Measurements from ENCODE around the gene GBP7. TPM values are rescaled to one million over a fixed set of nuclear protein-coding genes. Genes with fewer than 3 reads are reported as not detected.
"Not testable (repeated sequence)": the region's sequence is repeated elsewhere in the genome, so short reads cannot be mapped to it uniquely, and the experiment has no call there.

Gene GBP7
- polyA plus RNA-seq: under 1 TPM in 1 of 4 donors, not detected in 3; 0.09 TPM
- long read RNA-seq, donor 1: 0 reads
- long read RNA-seq, donor 2: 0 reads
- long read RNA-seq, donor 3: 0 reads
- long read RNA-seq, donor 4: 0 reads
- long read RNA-seq, donor 5: 0 reads
- long read RNA-seq, donor 6: 0 reads
- long read RNA-seq, donor 7: 0 reads
- long read RNA-seq, donor 8: 0 reads
- long read RNA-seq, donor 9: 0 reads
- long read RNA-seq, donor 10: 0 reads

- Histone ChIP-seq H3K36me3 (ENCODE audit: control insufficient read depth in 3 of 3, insufficient read depth in 2 of 3, low read depth in 1 of 3, low read length in 3 of 3) (no peaks in the 10 kb centered on the region), H3K4me1 (ENCODE audit: control insufficient read depth in 3 of 3, insufficient read depth in 2 of 3, low read depth in 1 of 3, low read length in 2 of 3) (no peaks in the 10 kb centered on the region), H3K4me3 (ENCODE audit: low read depth in 1 of 3, low read length in 3 of 3) (no peak within 1 kb of the TSS), H3K9me3 (ENCODE audit: control insufficient read depth in 2 of 2, insufficient read depth in 1 of 2, low read depth in 1 of 2, low read length in 1 of 2) (no peaks in the 10 kb centered on the region), H3K27ac (ENCODE audit: low read depth in 1 of 3, low read length in 2 of 3) (no peak within 1 kb of the TSS), H3K27me3 (ENCODE audit: control insufficient read depth in 3 of 3, insufficient read depth in 3 of 3, low read length in 3 of 3) (no peaks in the 10 kb centered on the region)
- no peak for FAIRE-seq
- DNase-seq: peak in 1 of 2 donors; percentile 24
These were observed at the start of gene GBP7 for GRCh38 chr1:89175601-89176256. GBP7 (minus strand) TSS chr1:89176003; CDS start chr1:89171935, 4,068 bp downstream.

- Histone ChIP-seq H3K36me3 (ENCODE audit: control insufficient read depth in 3 of 3, insufficient read depth in 2 of 3, low read depth in 1 of 3, low read length in 3 of 3) (no peaks in the 10 kb centered on the region), H3K4me1 (ENCODE audit: control insufficient read depth in 3 of 3, insufficient read depth in 2 of 3, low read depth in 1 of 3, low read length in 2 of 3) (no peaks in the 10 kb centered on the region), H3K4me3 (ENCODE audit: low read depth in 1 of 3, low read length in 3 of 3) (no peak overlapping the region), H3K9me3 (ENCODE audit: control insufficient read depth in 2 of 2, insufficient read depth in 1 of 2, low read depth in 1 of 2, low read length in 1 of 2) (peaks cover 0 to 6% of the 10 kb centered on the region in 2 donors), H3K27me3 (ENCODE audit: control insufficient read depth in 3 of 3, insufficient read depth in 3 of 3, low read length in 3 of 3) (no peaks in the 10 kb centered on the region), H3K27ac (ENCODE audit: low read depth in 1 of 3, low read length in 2 of 3) (no peak overlapping the region)
- FAIRE-seq: no peak
- peak; percentile 6 to 15 for DNase-seq
- WGBS, 3 donors: 15 to 37% (median 34%) methylated on average over 1 of the region's 1 CpG
These were observed 45.5 kb upstream of the GBP7 start for GRCh38 chr1:89221341-89221740.

GRCh38 chr1:89219851-89220250 lies 44.0 kb upstream of the GBP7 start:
- not testable (repeated sequence) for H3K27me3 ChIP-seq (ENCODE audit: control insufficient read depth in 3 of 3, insufficient read depth in 3 of 3, low read length in 3 of 3); H3K36me3 ChIP-seq (ENCODE audit: control insufficient read depth in 3 of 3, insufficient read depth in 2 of 3, low read depth in 1 of 3, low read length in 3 of 3); FAIRE-seq; H3K9me3 ChIP-seq (ENCODE audit: control insufficient read depth in 2 of 2, insufficient read depth in 1 of 2, low read depth in 1 of 2, low read length in 1 of 2); DNase-seq; H3K4me1 ChIP-seq (ENCODE audit: control insufficient read depth in 3 of 3, insufficient read depth in 2 of 3, low read depth in 1 of 3, low read length in 2 of 3); H3K4me3 ChIP-seq (ENCODE audit: low read depth in 1 of 3, low read length in 3 of 3); H3K27ac ChIP-seq (ENCODE audit: low read depth in 1 of 3, low read length in 2 of 3)

GRCh38 chr1:89218941-89219340 lies 43.1 kb upstream of the GBP7 start:
- not testable (repeated sequence) for H3K9me3 ChIP-seq (ENCODE audit: control insufficient read depth in 2 of 2, insufficient read depth in 1 of 2, low read depth in 1 of 2, low read length in 1 of 2); H3K36me3 ChIP-seq (ENCODE audit: control insufficient read depth in 3 of 3, insufficient read depth in 2 of 3, low read depth in 1 of 3, low read length in 3 of 3); FAIRE-seq; H3K27me3 ChIP-seq (ENCODE audit: control insufficient read depth in 3 of 3, insufficient read depth in 3 of 3, low read length in 3 of 3); H3K4me1 ChIP-seq (ENCODE audit: control insufficient read depth in 3 of 3, insufficient read depth in 2 of 3, low read depth in 1 of 3, low read length in 2 of 3); DNase-seq; H3K4me3 ChIP-seq (ENCODE audit: low read depth in 1 of 3, low read length in 3 of 3); H3K27ac ChIP-seq (ENCODE audit: low read depth in 1 of 3, low read length in 2 of 3)
- WGBS, 3 donors: 86 to 95% (median 86%) methylated on average over 3 of the region's 3 CpGs

- Histone ChIP-seq H3K27me3 (ENCODE audit: control insufficient read depth in 3 of 3, insufficient read depth in 3 of 3, low read length in 3 of 3) (no peaks in the 10 kb centered on the region), H3K9me3 (ENCODE audit: control insufficient read depth in 2 of 2, insufficient read depth in 1 of 2, low read depth in 1 of 2, low read length in 1 of 2) (peaks cover 0 to 6% of the 10 kb centered on the region in 2 donors), H3K27ac (ENCODE audit: low read depth in 1 of 3, low read length in 2 of 3) (no peak overlapping the region), H3K4me1 (ENCODE audit: control insufficient read depth in 3 of 3, insufficient read depth in 2 of 3, low read depth in 1 of 3, low read length in 2 of 3) (no peaks in the 10 kb centered on the region), H3K36me3 (ENCODE audit: control insufficient read depth in 3 of 3, insufficient read depth in 2 of 3, low read depth in 1 of 3, low read length in 3 of 3) (no peaks in the 10 kb centered on the region), H3K4me3 (ENCODE audit: low read depth in 1 of 3, low read length in 3 of 3) (no peak overlapping the region)
- DNase-seq: peak; percentile 16 to 33
- no peak for FAIRE-seq
- 24 to 66% (median 30%) methylated on average over 1 of the region's 1 CpG for WGBS, 3 donors
These were observed 37.5 kb upstream of the GBP7 start for GRCh38 chr1:89213347-89213746.

GRCh38 chr1:89211035-89211634 lies 35.3 kb upstream of the GBP7 start:
- DNase-seq (no peak), FAIRE-seq (no peak)
- H3K4me3 ChIP-seq (ENCODE audit: low read depth in 1 of 3, low read length in 3 of 3): no peak overlapping the region
- no peaks in the 10 kb centered on the region for H3K27me3 ChIP-seq (ENCODE audit: control insufficient read depth in 3 of 3, insufficient read depth in 3 of 3, low read length in 3 of 3)
- no peak overlapping the region for H3K27ac ChIP-seq (ENCODE audit: low read depth in 1 of 3, low read length in 2 of 3)
- H3K36me3 ChIP-seq (ENCODE audit: control insufficient read depth in 3 of 3, insufficient read depth in 2 of 3, low read depth in 1 of 3, low read length in 3 of 3): peaks cover 0 to 1% (median 0%) of the 10 kb centered on the region in 3 donors
- no peaks in the 10 kb centered on the region for H3K4me1 ChIP-seq (ENCODE audit: control insufficient read depth in 3 of 3, insufficient read depth in 2 of 3, low read depth in 1 of 3, low read length in 2 of 3)
- H3K9me3 ChIP-seq (ENCODE audit: control insufficient read depth in 2 of 2, insufficient read depth in 1 of 2, low read depth in 1 of 2, low read length in 1 of 2): peaks cover 0 to 3% of the 10 kb centered on the region in 2 donors
- WGBS, 3 donors: 96 to 100% (median 100%) methylated on average over 1 of the region's 1 CpG

GRCh38 chr1:89206373-89206772 lies 30.6 kb upstream of the GBP7 start:
- no peak for DNase-seq
- FAIRE-seq: no peak
- peaks cover 0 to 1% (median 0%) of the 10 kb centered on the region in 3 donors for H3K36me3 ChIP-seq (ENCODE audit: control insufficient read depth in 3 of 3, insufficient read depth in 2 of 3, low read depth in 1 of 3, low read length in 3 of 3)
- 85 to 92% (median 91%) methylated on average over 3 of the region's 3 CpGs for WGBS, 3 donors
- no peak overlapping the region for H3K4me3 ChIP-seq (ENCODE audit: low read depth in 1 of 3, low read length in 3 of 3)
- no peaks in the 10 kb centered on the region for H3K27me3 ChIP-seq (ENCODE audit: control insufficient read depth in 3 of 3, insufficient read depth in 3 of 3, low read length in 3 of 3)
- no peak overlapping the region for H3K27ac ChIP-seq (ENCODE audit: low read depth in 1 of 3, low read length in 2 of 3)
- no peaks in the 10 kb centered on the region for H3K4me1 ChIP-seq (ENCODE audit: control insufficient read depth in 3 of 3, insufficient read depth in 2 of 3, low read depth in 1 of 3, low read length in 2 of 3)
- peaks cover 0 to 13% of the 10 kb centered on the region in 2 donors for H3K9me3 ChIP-seq (ENCODE audit: control insufficient read depth in 2 of 2, insufficient read depth in 1 of 2, low read depth in 1 of 2, low read length in 1 of 2)

- Histone ChIP-seq H3K36me3 (ENCODE audit: control insufficient read depth in 3 of 3, insufficient read depth in 2 of 3, low read depth in 1 of 3, low read length in 3 of 3) (peaks cover 0 to 1% (median 0%) of the 10 kb centered on the region in 3 donors), H3K9me3 (ENCODE audit: control insufficient read depth in 2 of 2, insufficient read depth in 1 of 2, low read depth in 1 of 2, low read length in 1 of 2) (peaks cover 0 to 13% of the 10 kb centered on the region in 2 donors), H3K4me1 (ENCODE audit: control insufficient read depth in 3 of 3, insufficient read depth in 2 of 3, low read depth in 1 of 3, low read length in 2 of 3) (peaks cover 0 to 9% (median 5%) of the 10 kb centered on the region in 3 donors), H3K27me3 (ENCODE audit: control insufficient read depth in 3 of 3, insufficient read depth in 3 of 3, low read length in 3 of 3) (no peaks in the 10 kb centered on the region), H3K4me3 (ENCODE audit: low read depth in 1 of 3, low read length in 3 of 3) (no peak overlapping the region), H3K27ac (ENCODE audit: low read depth in 1 of 3, low read length in 2 of 3) (no peak overlapping the region)
- FAIRE-seq: no peak
- DNase-seq: no peak
- WGBS, 3 donors: 97 to 100% (median 98%) methylated on average over 1 of the region's 1 CpG
These were observed 27.4 kb upstream of the GBP7 start for GRCh38 chr1:89203166-89203565.

All from small intestine (tissue), 16 donors.